Measurements from ENCODE around the gene EPN1. TPM values are rescaled to one million over a fixed set of nuclear protein-coding genes. Genes with fewer than 3 reads are reported as not detected.

The EPN1 gene
- polyA plus RNA-seq, 1 donor (not counting 4 experiments of a cell fraction or from before 2014, with no cell fraction given): 23.3 TPM

DNA sequence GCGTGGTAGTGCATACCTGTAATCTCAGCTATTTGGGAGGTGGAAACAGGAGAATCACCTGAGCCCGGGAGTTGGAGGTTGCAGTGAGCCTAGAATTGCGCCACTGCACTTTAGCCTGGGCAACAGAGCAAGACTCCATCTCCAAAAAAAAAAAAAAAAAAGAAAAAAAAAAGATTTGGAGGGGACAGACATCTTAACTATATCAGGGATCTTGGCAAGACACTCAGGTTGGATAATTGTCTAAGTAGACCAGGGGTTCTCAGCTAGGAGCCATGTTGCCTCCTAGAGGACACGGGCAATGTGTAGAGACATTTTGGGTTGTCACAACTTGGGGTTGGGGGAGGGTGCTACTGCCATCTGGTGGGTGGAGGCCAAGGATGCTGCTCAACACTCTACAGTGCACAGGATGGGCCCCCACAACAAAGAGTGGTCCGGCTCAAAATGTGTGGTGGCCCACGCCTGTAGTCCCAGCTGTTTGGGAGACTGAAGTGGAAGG, 36.1 kb upstream of the EPN1 start:
- Histone ChIP-seq H3K4me3 (ENCODE audit: control insufficient read depth in 2 of 3, extremely low read depth in 1 of 3, insufficient read depth in 2 of 3, low read depth in 1 of 3, low read length in 3 of 3) (no peak overlapping the region), H3K4me1 (ENCODE audit: control insufficient read depth, extremely low read depth, insufficient read depth, low read length) (peaks cover 32% of the 10 kb centered on the region), H3K4me2 (ENCODE audit: control insufficient read depth, extremely low read depth, insufficient read depth, low read depth, low read length) (no peak overlapping the region), H3K36me3 (ENCODE audit: control insufficient read depth in 2 of 2, extremely low read depth in 1 of 2, insufficient read depth in 2 of 2, low read length in 2 of 2) (peaks cover 0 to 2% of the 10 kb centered on the region in 2 experiments), H3K27ac (ENCODE audit: control insufficient read depth, insufficient read depth, low read length) (no peak overlapping the region), H3K9ac (ENCODE audit: control insufficient read depth, extremely low read depth, insufficient read depth, low read length) (no peak overlapping the region), H3K9me3 (ENCODE audit: control insufficient read depth, low read depth, low read length) (no peaks in the 10 kb centered on the region), H2AFZ (ENCODE audit: control insufficient read depth, low read length) (no peak overlapping the region), H3K27me3 (ENCODE audit: control insufficient read depth, extremely low read depth, insufficient read depth, low read length) (no peaks in the 10 kb centered on the region), H4K20me1 (ENCODE audit: control insufficient read depth, extremely low read depth, insufficient read depth, low read length) (no peaks in the 10 kb centered on the region), H3K9me1 (ENCODE audit: control insufficient read depth, extremely low read depth, insufficient read depth, low read length) (peaks cover 2% of the 10 kb centered on the region), H3K79me2 (ENCODE audit: control insufficient read depth, insufficient read depth, low read length) (peaks cover 48% of the 10 kb centered on the region)
- dilution Hi-C loops (cut with MboI; ENCODE audit: extremely low pct_ligation_motif_present, low sequenced_read_pairs): no loop called here
- no peak for TF ChIP-seq EZH2 (IDR thresholded peaks at IDR 0.05; ENCODE audit: low read length)
- TF ChIP-seq, protein P1, sequence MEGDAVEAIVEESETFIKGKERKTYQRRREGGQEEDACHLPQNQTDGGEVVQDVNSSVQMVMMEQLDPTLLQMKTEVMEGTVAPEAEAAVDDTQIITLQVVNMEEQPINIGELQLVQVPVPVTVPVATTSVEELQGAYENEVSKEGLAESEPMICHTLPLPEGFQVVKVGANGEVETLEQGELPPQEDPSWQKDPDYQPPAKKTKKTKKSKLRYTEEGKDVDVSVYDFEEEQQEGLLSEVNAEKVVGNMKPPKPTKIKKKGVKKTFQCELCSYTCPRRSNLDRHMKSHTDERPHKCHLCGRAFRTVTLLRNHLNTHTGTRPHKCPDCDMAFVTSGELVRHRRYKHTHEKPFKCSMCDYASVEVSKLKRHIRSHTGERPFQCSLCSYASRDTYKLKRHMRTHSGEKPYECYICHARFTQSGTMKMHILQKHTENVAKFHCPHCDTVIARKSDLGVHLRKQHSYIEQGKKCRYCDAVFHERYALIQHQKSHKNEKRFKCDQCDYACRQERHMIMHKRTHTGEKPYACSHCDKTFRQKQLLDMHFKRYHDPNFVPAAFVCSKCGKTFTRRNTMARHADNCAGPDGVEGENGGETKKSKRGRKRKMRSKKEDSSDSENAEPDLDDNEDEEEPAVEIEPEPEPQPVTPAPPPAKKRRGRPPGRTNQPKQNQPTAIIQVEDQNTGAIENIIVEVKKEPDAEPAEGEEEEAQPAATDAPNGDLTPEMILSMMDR (optimal IDR thresholded peaks at IDR 0.05 in 1 of 3, IDR thresholded peaks at IDR 0.05 in 1 of 3, conservative IDR thresholded peaks at IDR 0.05 in 1 of 3; ENCODE audit: extremely low read depth in 1 of 3, insufficient read depth in 2 of 3, low read length in 3 of 3): peak; percentile 49 to 71 (median 54)
- no peak for FAIRE-seq
- DNase-seq (ENCODE audit: low read depth, low spot score): no peak

DNA sequence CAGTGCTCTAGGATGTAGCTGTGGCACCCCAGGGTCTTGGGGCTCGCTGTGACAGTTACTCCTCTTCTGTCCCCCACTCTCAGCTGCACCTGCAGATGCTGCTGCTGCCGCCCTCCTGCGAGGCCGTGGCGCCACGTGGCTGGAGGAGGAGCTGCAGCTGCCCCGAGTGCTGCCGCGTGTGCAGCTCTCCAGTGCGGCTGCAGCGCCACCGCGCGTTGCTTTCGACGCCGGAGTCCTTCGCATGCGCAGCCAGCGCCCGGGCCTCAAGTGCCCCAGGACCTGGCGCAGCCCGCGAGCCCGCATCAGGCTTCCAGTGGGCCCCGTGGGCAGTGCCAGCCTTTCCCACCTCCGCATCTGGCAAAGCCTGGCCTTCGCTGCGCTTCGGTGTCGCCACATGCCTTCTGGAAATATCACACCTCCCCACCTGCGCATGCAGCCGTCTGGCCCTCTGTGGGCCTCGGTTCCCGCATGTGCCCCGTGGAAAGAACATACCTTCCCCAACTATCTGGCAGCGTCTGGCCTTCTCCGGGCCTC, 34.9 kb upstream of the EPN1 start:
- Histone ChIP-seq H3K4me2 (ENCODE audit: control insufficient read depth, extremely low read depth, insufficient read depth, low read depth, low read length) (peak overlapping the region; percentile 79), H3K9me1 (ENCODE audit: control insufficient read depth, extremely low read depth, insufficient read depth, low read length) (peaks cover 2% of the 10 kb centered on the region), H3K9ac (ENCODE audit: control insufficient read depth, extremely low read depth, insufficient read depth, low read length) (peak overlapping the region; percentile 88), H3K79me2 (ENCODE audit: control insufficient read depth, insufficient read depth, low read length) (peaks cover 57% of the 10 kb centered on the region), H4K20me1 (ENCODE audit: control insufficient read depth, extremely low read depth, insufficient read depth, low read length) (no peaks in the 10 kb centered on the region), H3K9me3 (ENCODE audit: control insufficient read depth, low read depth, low read length) (no peaks in the 10 kb centered on the region), H3K4me3 (ENCODE audit: control insufficient read depth in 2 of 3, extremely low read depth in 1 of 3, insufficient read depth in 2 of 3, low read depth in 1 of 3, low read length in 3 of 3) (peak overlapping the region; percentile 67 to 92 (median 74)), H3K4me1 (ENCODE audit: control insufficient read depth, extremely low read depth, insufficient read depth, low read length) (peaks cover 43% of the 10 kb centered on the region), H3K27me3 (ENCODE audit: control insufficient read depth, extremely low read depth, insufficient read depth, low read length) (no peaks in the 10 kb centered on the region), H3K36me3 (ENCODE audit: control insufficient read depth in 2 of 2, extremely low read depth in 1 of 2, insufficient read depth in 2 of 2, low read length in 2 of 2) (peaks cover 2 to 10% of the 10 kb centered on the region in 2 experiments), H3K27ac (ENCODE audit: control insufficient read depth, insufficient read depth, low read length) (peak overlapping the region; percentile 58), H2AFZ (ENCODE audit: control insufficient read depth, low read length) (peak overlapping the region; percentile 69)
- dilution Hi-C loops (cut with MboI; ENCODE audit: extremely low pct_ligation_motif_present, low sequenced_read_pairs): no loop called here
- FAIRE-seq (no peak), DNase-seq (ENCODE audit: low read depth, low spot score) (no peak)
- TF ChIP-seq, protein P1 (optimal IDR thresholded peaks at IDR 0.05 in 1 of 3, IDR thresholded peaks at IDR 0.05 in 1 of 3, conservative IDR thresholded peaks at IDR 0.05 in 1 of 3; ENCODE audit: extremely low read depth in 1 of 3, insufficient read depth in 2 of 3, low read length in 3 of 3): peak; percentile 61 to 85 (median 78)
- TF ChIP-seq EZH2 (IDR thresholded peaks at IDR 0.05; ENCODE audit: low read length): no peak
